Measurements from ENCODE around the gene TSPAN3. TPM values are rescaled to one million over a fixed set of nuclear protein-coding genes. Genes with fewer than 3 reads are reported as not detected.

Gene TSPAN3
- total RNA-seq, 1 donor from 2014 or later = 236 TPM

DNA sequence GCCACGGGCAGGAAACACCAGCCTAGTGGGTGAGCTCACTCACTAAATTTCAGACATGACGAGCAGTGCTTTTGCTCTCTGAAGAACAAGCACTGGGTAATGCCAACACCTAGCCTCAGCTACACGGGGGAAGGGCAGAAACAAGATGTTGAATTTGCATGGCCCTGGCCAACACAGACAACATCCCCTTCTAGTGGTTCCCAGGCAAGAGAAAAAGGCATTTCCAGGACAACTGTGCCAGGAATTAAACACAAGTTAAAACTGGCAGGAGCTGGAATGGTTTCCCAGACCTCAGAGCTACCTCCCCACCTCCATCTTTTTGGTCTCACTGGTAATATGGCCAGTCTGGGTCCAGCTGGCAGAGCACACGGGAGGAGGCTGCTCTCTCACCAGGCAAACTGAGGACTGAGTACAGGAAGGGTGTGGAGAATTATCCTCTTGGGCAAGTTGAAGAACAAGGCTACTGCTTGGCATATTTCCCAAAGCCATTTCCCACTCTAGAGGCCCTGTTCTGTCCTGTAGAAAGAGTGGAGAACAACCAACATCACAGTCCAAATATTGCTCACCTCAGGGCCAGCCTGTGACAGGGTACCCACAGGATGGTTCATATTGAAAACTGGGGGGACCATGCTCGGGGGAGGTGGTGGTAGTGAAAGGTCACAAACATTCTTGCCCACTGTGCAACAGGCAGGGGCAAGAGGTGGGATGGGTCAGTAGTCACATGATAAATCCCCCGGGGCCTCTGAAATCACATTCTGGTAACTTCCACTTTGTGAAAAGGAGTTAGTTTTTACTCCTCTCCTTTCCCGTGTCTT lies 26.5 kb downstream of the TSPAN3 start:
- H3K4me3 ChIP-seq (ENCODE audit: low read length in 3 of 3) = no peak overlapping the region
- no peaks in the 10 kb centered on the region for H3K9me3 ChIP-seq (ENCODE audit: control insufficient read depth in 3 of 3, low read length in 3 of 3)
- peaks cover 10 to 22% (median 11%) of the 10 kb centered on the region in 3 donors for H3K36me3 ChIP-seq (ENCODE audit: control insufficient read depth in 3 of 3, insufficient read depth in 3 of 3, low read length in 3 of 3)
- H3K4me1 ChIP-seq (ENCODE audit: control insufficient read depth in 3 of 3, insufficient read depth in 3 of 3, low read length in 3 of 3) = peaks cover 19 to 26% (median 21%) of the 10 kb centered on the region in 3 donors
- peak overlapping the region; percentile 57 for H3K27ac ChIP-seq (ENCODE audit: low read depth, low read length)
- H3K9ac ChIP-seq (ENCODE audit: low read depth in 1 of 3, low read length in 3 of 3) = no peak overlapping the region
- H3K27me3 ChIP-seq (ENCODE audit: control insufficient read depth in 3 of 3, insufficient read depth in 3 of 3, low read length in 3 of 3) = no peaks in the 10 kb centered on the region

DNA sequence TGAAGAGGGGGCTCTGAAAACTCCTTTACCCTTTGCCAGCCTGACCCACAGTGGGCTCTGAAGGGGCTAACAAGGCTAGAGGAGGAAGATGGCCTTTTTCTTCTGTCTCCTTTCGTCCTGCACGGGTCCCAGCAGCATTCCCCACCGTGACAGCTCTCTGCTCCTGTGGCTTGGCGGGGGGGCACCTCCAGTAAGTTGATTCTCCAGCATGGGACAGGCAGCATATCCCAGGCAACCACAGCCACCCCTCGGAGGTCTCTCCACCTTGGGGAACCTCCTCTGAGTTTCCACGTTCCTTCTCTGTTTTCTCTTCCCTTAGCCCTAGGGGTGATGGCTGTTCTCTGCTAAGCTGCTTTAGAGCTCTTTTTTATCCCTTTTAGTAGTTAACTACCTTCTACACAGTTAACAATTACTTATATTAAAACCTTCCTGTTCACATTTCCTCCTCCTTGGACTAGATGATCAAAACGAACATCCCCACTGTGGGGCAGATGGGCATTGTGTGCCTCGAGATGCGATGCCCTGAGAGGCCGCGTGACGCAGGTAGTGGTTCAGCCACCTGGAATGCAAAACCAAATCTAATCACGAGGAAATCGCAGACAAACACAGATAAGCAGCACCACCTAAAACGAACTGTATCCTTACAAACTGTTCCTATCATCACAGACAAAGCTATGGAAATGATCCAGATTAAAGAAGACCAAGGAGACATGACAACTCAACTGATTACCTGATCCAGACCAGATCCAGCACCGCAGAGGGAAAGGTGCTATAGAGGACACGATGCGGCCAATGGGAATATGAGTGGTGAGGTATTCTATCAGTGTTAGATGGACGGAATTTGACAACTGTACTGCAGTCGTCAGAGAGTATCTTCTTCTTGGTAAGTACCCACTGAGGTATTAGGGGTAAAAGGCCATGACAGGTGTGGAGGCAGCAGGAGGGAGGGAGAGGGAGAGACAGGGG lies 27.7 kb downstream of the TSPAN3 start:
- Histone ChIP-seq H3K9me3 (ENCODE audit: control insufficient read depth in 3 of 3, low read length in 3 of 3) (no peaks in the 10 kb centered on the region), H3K9ac (ENCODE audit: low read depth in 1 of 3, low read length in 3 of 3) (no peak overlapping the region), H3K4me3 (ENCODE audit: low read length in 3 of 3) (no peak overlapping the region), H3K27me3 (ENCODE audit: control insufficient read depth in 3 of 3, insufficient read depth in 3 of 3, low read length in 3 of 3) (no peaks in the 10 kb centered on the region), H3K36me3 (ENCODE audit: control insufficient read depth in 3 of 3, insufficient read depth in 3 of 3, low read length in 3 of 3) (peaks cover 10 to 22% (median 11%) of the 10 kb centered on the region in 3 donors), H3K27ac (ENCODE audit: low read depth, low read length) (no peak overlapping the region), H3K4me1 (ENCODE audit: control insufficient read depth in 3 of 3, insufficient read depth in 3 of 3, low read length in 3 of 3) (peaks cover 19 to 26% (median 21%) of the 10 kb centered on the region in 3 donors)

DNA sequence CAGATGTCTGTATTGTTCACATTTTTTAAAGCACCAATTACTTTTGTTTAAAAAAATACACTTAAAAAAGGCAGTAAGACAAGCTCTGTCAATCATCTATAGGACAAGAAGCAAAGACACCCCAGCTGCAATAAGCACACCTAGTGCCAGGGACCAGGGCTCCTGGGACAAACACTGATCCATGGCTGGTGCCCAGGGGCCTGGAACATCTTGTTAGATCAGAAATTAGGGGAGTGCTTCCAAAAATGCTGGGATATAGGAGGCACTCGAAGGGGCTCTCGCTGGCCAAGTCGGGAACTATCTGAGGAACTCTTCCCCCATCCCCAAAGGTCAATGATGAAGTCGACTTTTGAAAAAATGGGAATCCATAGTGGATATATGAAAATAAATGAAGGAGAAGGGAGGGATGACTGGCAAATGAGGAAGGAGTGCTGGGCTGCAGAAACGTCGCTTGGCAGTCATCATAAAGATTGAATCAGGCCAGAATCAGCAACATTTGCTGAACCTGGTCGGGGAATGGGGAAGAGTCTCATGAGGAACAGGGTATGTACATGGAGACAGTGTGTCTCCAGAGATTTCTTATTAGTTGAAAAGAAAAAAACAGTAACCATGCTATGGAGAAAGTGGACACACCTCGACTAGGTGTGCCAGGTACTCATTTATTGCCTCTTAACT lies 28.5 kb downstream of the TSPAN3 start:
- Histone ChIP-seq H3K36me3 (ENCODE audit: control insufficient read depth in 3 of 3, insufficient read depth in 3 of 3, low read length in 3 of 3) (peaks cover 10 to 22% (median 13%) of the 10 kb centered on the region in 3 donors), H3K4me1 (ENCODE audit: control insufficient read depth in 3 of 3, insufficient read depth in 3 of 3, low read length in 3 of 3) (peaks cover 19 to 28% (median 21%) of the 10 kb centered on the region in 3 donors), H3K9ac (ENCODE audit: low read depth in 1 of 3, low read length in 3 of 3) (peak overlapping the region in 1 of 3 donors; percentile 10), H3K27me3 (ENCODE audit: control insufficient read depth in 3 of 3, insufficient read depth in 3 of 3, low read length in 3 of 3) (no peaks in the 10 kb centered on the region), H3K9me3 (ENCODE audit: control insufficient read depth in 3 of 3, low read length in 3 of 3) (no peaks in the 10 kb centered on the region), H3K27ac (ENCODE audit: low read depth, low read length) (no peak overlapping the region), H3K4me3 (ENCODE audit: low read length in 3 of 3) (no peak overlapping the region)

DNA sequence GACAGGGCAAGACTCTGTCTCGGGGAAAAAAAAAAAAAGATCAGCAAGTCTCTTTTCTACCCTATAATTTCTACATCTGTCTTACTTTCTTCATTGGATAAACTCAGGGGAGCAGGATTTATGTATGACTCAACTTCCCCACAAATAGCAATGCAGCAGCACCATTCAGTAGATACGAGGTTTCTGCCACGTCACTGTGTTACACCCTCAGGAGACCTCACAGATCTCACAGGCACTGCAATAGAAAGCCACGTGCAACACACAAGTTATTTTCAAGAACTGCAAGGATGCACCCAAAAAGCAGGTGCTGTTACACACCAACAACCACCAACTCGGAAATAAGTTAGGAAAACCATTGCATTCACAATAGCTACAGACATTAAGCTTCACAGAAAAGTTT lies 30.2 kb downstream of the TSPAN3 start:
- Histone ChIP-seq H3K4me1 (ENCODE audit: control insufficient read depth in 3 of 3, insufficient read depth in 3 of 3, low read length in 3 of 3) (peaks cover 14 to 34% (median 23%) of the 10 kb centered on the region in 3 donors), H3K27me3 (ENCODE audit: control insufficient read depth in 3 of 3, insufficient read depth in 3 of 3, low read length in 3 of 3) (no peaks in the 10 kb centered on the region), H3K36me3 (ENCODE audit: control insufficient read depth in 3 of 3, insufficient read depth in 3 of 3, low read length in 3 of 3) (peaks cover 13 to 24% (median 22%) of the 10 kb centered on the region in 3 donors), H3K9me3 (ENCODE audit: control insufficient read depth in 3 of 3, low read length in 3 of 3) (no peaks in the 10 kb centered on the region), H3K27ac (ENCODE audit: low read depth, low read length) (peak overlapping the region; percentile 2), H3K4me3 (ENCODE audit: low read length in 3 of 3) (no peak overlapping the region), H3K9ac (ENCODE audit: low read depth in 1 of 3, low read length in 3 of 3) (no peak overlapping the region)

DNA sequence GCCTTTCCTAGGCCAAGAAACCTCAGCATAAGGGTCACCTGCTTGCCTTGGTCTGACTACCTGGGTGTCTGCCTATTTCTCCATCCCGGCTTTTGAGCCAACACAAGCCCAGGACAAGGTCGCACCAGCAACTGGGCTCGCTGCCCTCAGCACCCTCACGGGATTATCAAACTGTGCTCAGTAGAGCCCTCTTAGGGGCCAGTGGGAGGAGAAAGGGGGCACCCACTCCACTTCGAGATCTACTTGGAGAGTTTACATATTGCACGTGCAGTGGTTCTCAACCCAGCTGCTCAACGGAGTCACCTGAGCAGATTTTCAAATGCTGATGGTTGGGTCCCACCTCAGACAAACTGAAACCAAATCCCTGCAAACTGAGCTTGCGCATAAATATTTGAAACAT lies 31.1 kb downstream of the TSPAN3 start:
- Histone ChIP-seq H3K27me3 (ENCODE audit: control insufficient read depth in 3 of 3, insufficient read depth in 3 of 3, low read length in 3 of 3) (no peaks in the 10 kb centered on the region), H3K4me1 (ENCODE audit: control insufficient read depth in 3 of 3, insufficient read depth in 3 of 3, low read length in 3 of 3) (peaks cover 12 to 42% (median 23%) of the 10 kb centered on the region in 3 donors), H3K4me3 (ENCODE audit: low read length in 3 of 3) (no peak overlapping the region), H3K36me3 (ENCODE audit: control insufficient read depth in 3 of 3, insufficient read depth in 3 of 3, low read length in 3 of 3) (peaks cover 13 to 24% (median 22%) of the 10 kb centered on the region in 3 donors), H3K27ac (ENCODE audit: low read depth, low read length) (no peak overlapping the region), H3K9ac (ENCODE audit: low read depth in 1 of 3, low read length in 3 of 3) (no peak overlapping the region), H3K9me3 (ENCODE audit: control insufficient read depth in 3 of 3, low read length in 3 of 3) (no peaks in the 10 kb centered on the region)

DNA sequence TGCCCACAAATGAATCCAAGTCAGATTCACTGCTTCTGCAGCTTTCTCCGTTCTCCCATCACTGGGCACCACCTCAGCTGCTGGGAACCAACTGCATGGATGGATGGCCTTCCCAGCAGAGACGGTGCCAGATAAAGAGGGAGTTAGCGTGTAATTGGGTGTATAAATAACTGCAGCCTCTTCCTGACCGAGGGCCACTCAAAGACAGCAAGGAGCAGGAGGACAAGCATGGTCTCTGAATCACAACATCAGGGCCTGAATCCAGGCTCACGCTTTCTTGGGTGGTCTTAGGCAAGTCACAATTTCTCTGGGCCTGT lies 31.7 kb downstream of the TSPAN3 start:
- H3K36me3 ChIP-seq (ENCODE audit: control insufficient read depth in 3 of 3, insufficient read depth in 3 of 3, low read length in 3 of 3) = peaks cover 12 to 21% (median 18%) of the 10 kb centered on the region in 3 donors
- no peaks in the 10 kb centered on the region for H3K9me3 ChIP-seq (ENCODE audit: control insufficient read depth in 3 of 3, low read length in 3 of 3)
- no peak overlapping the region for H3K9ac ChIP-seq (ENCODE audit: low read depth in 1 of 3, low read length in 3 of 3)
- H3K4me3 ChIP-seq (ENCODE audit: low read length in 3 of 3) = no peak overlapping the region
- peaks cover 8 to 42% (median 23%) of the 10 kb centered on the region in 3 donors for H3K4me1 ChIP-seq (ENCODE audit: control insufficient read depth in 3 of 3, insufficient read depth in 3 of 3, low read length in 3 of 3)
- H3K27ac ChIP-seq (ENCODE audit: low read depth, low read length) = no peak overlapping the region
- H3K27me3 ChIP-seq (ENCODE audit: control insufficient read depth in 3 of 3, insufficient read depth in 3 of 3, low read length in 3 of 3) = no peaks in the 10 kb centered on the region

DNA sequence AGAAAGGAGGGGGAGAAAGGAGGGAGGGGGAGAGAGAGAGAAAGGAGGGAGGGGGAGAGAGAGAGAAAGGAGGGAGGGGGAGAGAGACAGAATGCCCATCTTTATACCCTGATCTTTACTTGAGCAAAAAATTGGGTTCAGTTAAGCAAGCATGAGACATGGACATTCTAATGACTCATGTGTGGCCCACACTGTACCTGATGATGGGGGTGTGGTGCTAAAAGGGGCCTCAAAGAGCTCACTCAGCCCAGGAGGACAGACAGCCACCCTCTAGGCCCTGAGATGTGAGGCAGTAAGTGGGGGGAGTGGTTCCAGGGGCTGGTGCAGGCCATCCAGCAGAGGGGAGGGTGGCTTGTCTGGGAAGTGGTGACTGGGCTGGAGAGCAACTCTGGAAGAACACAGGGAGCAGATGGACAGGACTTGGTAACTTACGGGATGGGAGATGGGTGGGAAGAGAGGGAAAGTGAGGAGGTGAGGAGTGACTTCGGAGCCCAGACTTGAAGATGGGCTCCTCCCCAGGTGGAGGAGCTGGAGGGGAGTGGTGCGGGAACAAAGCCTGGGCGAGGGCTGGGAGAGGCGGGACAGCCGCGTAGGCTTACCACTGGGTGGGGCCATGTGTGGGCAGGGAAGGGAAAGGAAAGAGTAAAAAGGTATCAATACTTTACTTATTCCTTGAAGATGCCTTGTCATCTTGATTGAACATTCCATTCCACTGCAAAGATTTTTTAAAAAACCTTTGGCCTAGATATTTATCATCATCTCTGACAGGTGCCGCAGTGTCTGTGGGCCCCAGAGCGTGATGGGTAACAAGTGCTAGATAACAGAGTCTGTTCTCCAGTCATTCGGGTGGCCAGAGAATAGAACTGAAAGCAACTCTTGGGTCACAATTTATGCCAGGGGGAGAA lies 32.3 kb downstream of the TSPAN3 start:
- Histone ChIP-seq H3K36me3 (ENCODE audit: control insufficient read depth in 3 of 3, insufficient read depth in 3 of 3, low read length in 3 of 3) (peaks cover 10 to 17% (median 14%) of the 10 kb centered on the region in 3 donors), H3K9ac (ENCODE audit: low read depth in 1 of 3, low read length in 3 of 3) (no peak overlapping the region), H3K9me3 (ENCODE audit: control insufficient read depth in 3 of 3, low read length in 3 of 3) (no peaks in the 10 kb centered on the region), H3K27me3 (ENCODE audit: control insufficient read depth in 3 of 3, insufficient read depth in 3 of 3, low read length in 3 of 3) (no peaks in the 10 kb centered on the region), H3K4me3 (ENCODE audit: low read length in 3 of 3) (no peak overlapping the region), H3K27ac (ENCODE audit: low read depth, low read length) (no peak overlapping the region), H3K4me1 (ENCODE audit: control insufficient read depth in 3 of 3, insufficient read depth in 3 of 3, low read length in 3 of 3) (peaks cover 5 to 40% (median 20%) of the 10 kb centered on the region in 3 donors)

DNA sequence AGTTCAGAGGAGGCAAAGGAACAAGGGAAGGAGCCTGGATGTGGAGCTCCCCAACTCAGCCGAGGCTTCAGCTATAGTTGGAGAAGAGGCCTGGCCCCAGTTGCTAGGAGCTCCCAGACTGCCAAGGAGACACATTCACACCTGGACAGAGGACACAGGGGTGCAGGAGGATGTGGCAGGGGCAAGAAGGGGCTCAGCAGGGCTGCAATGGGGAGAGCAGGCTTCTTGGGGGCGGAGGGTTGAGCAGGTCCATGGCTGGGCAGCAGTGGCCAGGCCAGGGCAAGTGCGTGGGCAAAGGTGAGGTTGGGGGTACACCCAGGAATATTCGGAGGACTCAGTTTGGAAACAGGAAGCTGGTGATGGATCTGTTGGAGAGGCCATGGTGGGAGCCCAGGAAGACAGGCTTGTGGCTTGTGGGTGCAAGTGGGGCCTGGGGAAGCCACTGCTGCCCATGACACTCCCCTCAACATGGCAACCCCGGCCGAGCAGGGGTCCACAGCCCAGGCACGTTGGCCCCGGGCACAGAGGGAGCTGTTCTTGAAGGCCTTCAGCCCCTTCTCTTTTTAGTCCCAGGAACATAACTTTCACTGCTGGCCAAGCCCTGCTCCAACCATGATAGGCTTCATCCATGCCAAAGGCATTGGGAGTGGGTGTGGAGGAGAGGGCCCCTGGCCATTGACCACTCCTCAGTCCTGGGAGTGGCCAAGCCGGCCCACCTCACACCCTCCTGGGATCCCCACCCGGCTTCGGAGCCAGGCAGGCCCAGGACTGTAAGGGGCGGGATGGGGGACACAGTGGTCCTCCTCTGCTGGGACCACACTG lies 33.3 kb downstream of the TSPAN3 start:
- H3K9ac ChIP-seq (ENCODE audit: low read depth in 1 of 3, low read length in 3 of 3) = no peak overlapping the region
- H3K36me3 ChIP-seq (ENCODE audit: control insufficient read depth in 3 of 3, insufficient read depth in 3 of 3, low read length in 3 of 3) = peaks cover 8 to 12% (median 10%) of the 10 kb centered on the region in 3 donors
- H3K9me3 ChIP-seq (ENCODE audit: control insufficient read depth in 3 of 3, low read length in 3 of 3) = no peaks in the 10 kb centered on the region
- H3K27ac ChIP-seq (ENCODE audit: low read depth, low read length) = peak overlapping the region; percentile 25
- H3K4me1 ChIP-seq (ENCODE audit: control insufficient read depth in 3 of 3, insufficient read depth in 3 of 3, low read length in 3 of 3) = peaks cover 3 to 46% (median 29%) of the 10 kb centered on the region in 3 donors
- no peak overlapping the region for H3K4me3 ChIP-seq (ENCODE audit: low read length in 3 of 3)
- no peaks in the 10 kb centered on the region for H3K27me3 ChIP-seq (ENCODE audit: control insufficient read depth in 3 of 3, insufficient read depth in 3 of 3, low read length in 3 of 3)
